GM19397 (cell line): Measurements from ENCODE around the gene WWC2.
"Not testable (repeated sequence)": the region's sequence is repeated elsewhere in the genome, so short reads cannot be mapped to it uniquely, and the experiment has no call there.

Experiments
- ATAC-seq: cut with Tn5 transposase; IDR thresholded peaks from one replicate; pipeline ENCODE4 v1.9.1; 2021; ENCODE audit warnings: mild to moderate bottlenecking, moderate library complexity; ENCODE audit not compliant: unreplicated experiment

The WWC2 gene

GRCh38 chr4:183324619-183325018, 225.6 kb downstream of the WWC2 start:
- ATAC-seq: no peak

GRCh38 chr4:183326387-183326786, 227.3 kb downstream of the WWC2 start:
- not testable (repeated sequence) for ATAC-seq

- ATAC-seq: no peak
Measured at GRCh38 chr4:183326853-183327252, 227.8 kb downstream of the WWC2 start.

GRCh38 chr4:183327827-183328226, 228.8 kb downstream of the WWC2 start:
- ATAC-seq: no peak

- ATAC-seq: no peak
Measured at GRCh38 chr4:183328832-183329231, 229.8 kb downstream of the WWC2 start.

GRCh38 chr4:183329244-183329643, 230.2 kb downstream of the WWC2 start:
- ATAC-seq: no peak

GRCh38 chr4:183329954-183330742, 231.1 kb downstream of the WWC2 start:
- no peak for ATAC-seq

GRCh38 chr4:183330841-183331240, 231.8 kb downstream of the WWC2 start:
- no peak for ATAC-seq

GRCh38 chr4:183332447-183332846, 233.4 kb downstream of the WWC2 start:
- ATAC-seq: no peak

GRCh38 chr4:183333202-183333601, 234.1 kb downstream of the WWC2 start:
- ATAC-seq: no peak

- ATAC-seq: no peak
Measured at GRCh38 chr4:183333983-183334382, 234.9 kb downstream of the WWC2 start.

GRCh38 chr4:183335369-183335940, 236.4 kb downstream of the WWC2 start:
- no peak for ATAC-seq

GRCh38 chr4:183337349-183337748, 238.3 kb downstream of the WWC2 start:
- no peak for ATAC-seq

GRCh38 chr4:183337833-183338232, 238.8 kb downstream of the WWC2 start:
- no peak for ATAC-seq

- ATAC-seq: no peak
Measured at GRCh38 chr4:183342541-183343533, 243.8 kb downstream of the WWC2 start.

GRCh38 chr4:183343730-183344129, 244.7 kb downstream of the WWC2 start:
- ATAC-seq: no peak

GRCh38 chr4:183344523-183345255, 245.6 kb downstream of the WWC2 start:
- no peak for ATAC-seq

- ATAC-seq: no peak
Measured at GRCh38 chr4:183345261-183345660, 246.2 kb downstream of the WWC2 start.

GRCh38 chr4:183347146-183347545, 248.1 kb downstream of the WWC2 start:
- no peak for ATAC-seq

- no peak for ATAC-seq
Measured at GRCh38 chr4:183347566-183347965, 248.5 kb downstream of the WWC2 start.

GRCh38 chr4:183348136-183348535, 249.1 kb downstream of the WWC2 start:
- no peak for ATAC-seq
